Progenitor cell of endocrine pancreas (in vitro differentiated cells): ENCODE results near the gene LRRC3B. TPM values are rescaled to one million over a fixed set of nuclear protein-coding genes. Genes with fewer than 3 reads are reported as not detected.
A peak's percentile ranks its signal among the peaks of the same experiment; 100 is the strongest.

Experiments used
- DNase-seq: peaks from one replicate; pipeline ENCODE4 v3.0.0; 2021; ENCODE audit warnings: low spot score; ENCODE audit not compliant: unreplicated experiment
- H3K27ac Mint-ChIP-seq: 2 replicates; pipeline ENCODE4 v1.8.0; 2021; ENCODE audit warnings: mild to moderate bottlenecking, moderate library complexity, mixed read lengths
- H3K27me3 Mint-ChIP-seq: 2 replicates; pipeline ENCODE4 v1.8.0; 2021; ENCODE audit warnings: mixed read lengths
- H3K36me3 Mint-ChIP-seq: 2 replicates; pipeline ENCODE4 v1.8.0; 2022; ENCODE audit warnings: mixed read lengths; ENCODE audit not compliant: insufficient read depth
- H3K4me1 Mint-ChIP-seq: 2 replicates; pipeline ENCODE4 v1.8.0; 2021; ENCODE audit warnings: low read depth, mixed read lengths
- H3K4me3 Mint-ChIP-seq: 2 replicates; pipeline ENCODE4 v1.8.0; 2021; ENCODE audit warnings: low read depth, mild to moderate bottlenecking, moderate library complexity, mixed read lengths
- H3K9me3 Mint-ChIP-seq: 2 replicates; pipeline ENCODE4 v1.8.0; 2021; ENCODE audit warnings: low read depth, mixed read lengths
- long read RNA-seq: library from polyadenylated mRNA; unstranded; transcript quantifications from one replicate; pipeline ENCODE4 v2.0.0, GENCODE V29; 2020
- total RNA-seq: library from RNA; stranded (reverse); gene quantifications from 2 replicates; pipeline ENCODE4 v1.2.1, GENCODE V29; 2021
- TF ChIP-seq, protein P1 (sequence below): fragments of 200-600 bp; sonication (generic); IDR thresholded peaks from one replicate; pipeline ENCODE4 v1.5.0; 2021; ENCODE audit warnings: antibody characterized with exemption, mild to moderate bottlenecking; ENCODE audit not compliant: unreplicated experiment

Gene LRRC3B
- 0.29 and 0.60 TPM in 2 replicates for total RNA-seq
- long read RNA-seq = 0 reads

- no peaks in the 10 kb centered on the region for H3K36me3 Mint-ChIP-seq
- peaks cover 21% of the 10 kb centered on the region for H3K4me1 Mint-ChIP-seq
- no peak within 1 kb of the TSS for H3K27ac Mint-ChIP-seq
- DNase-seq = peak; percentile 30
- H3K9me3 Mint-ChIP-seq = no peaks in the 10 kb centered on the region
- peaks cover 82% of the 10 kb centered on the region for H3K27me3 Mint-ChIP-seq
- H3K4me3 Mint-ChIP-seq = peak within 1 kb of the TSS; percentile 83
- TF ChIP-seq, protein P1, sequence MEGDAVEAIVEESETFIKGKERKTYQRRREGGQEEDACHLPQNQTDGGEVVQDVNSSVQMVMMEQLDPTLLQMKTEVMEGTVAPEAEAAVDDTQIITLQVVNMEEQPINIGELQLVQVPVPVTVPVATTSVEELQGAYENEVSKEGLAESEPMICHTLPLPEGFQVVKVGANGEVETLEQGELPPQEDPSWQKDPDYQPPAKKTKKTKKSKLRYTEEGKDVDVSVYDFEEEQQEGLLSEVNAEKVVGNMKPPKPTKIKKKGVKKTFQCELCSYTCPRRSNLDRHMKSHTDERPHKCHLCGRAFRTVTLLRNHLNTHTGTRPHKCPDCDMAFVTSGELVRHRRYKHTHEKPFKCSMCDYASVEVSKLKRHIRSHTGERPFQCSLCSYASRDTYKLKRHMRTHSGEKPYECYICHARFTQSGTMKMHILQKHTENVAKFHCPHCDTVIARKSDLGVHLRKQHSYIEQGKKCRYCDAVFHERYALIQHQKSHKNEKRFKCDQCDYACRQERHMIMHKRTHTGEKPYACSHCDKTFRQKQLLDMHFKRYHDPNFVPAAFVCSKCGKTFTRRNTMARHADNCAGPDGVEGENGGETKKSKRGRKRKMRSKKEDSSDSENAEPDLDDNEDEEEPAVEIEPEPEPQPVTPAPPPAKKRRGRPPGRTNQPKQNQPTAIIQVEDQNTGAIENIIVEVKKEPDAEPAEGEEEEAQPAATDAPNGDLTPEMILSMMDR = peak; percentile 6
Observed at GRCh38 chr3:26622621-26623418, at the start of gene LRRC3B. Gene LRRC3B, plus strand, starts transcription at chr3:26622772. Its CDS starts 86,901 bp downstream, at chr3:26709673.

GRCh38 chr3:26574766-26575165, 47.8 kb upstream of the LRRC3B start:
- Mint-ChIP-seq H3K27ac (peak overlapping the region; percentile 47), H3K36me3 (no peaks in the 10 kb centered on the region), H3K27me3 (no peaks in the 10 kb centered on the region), H3K4me1 (peaks cover 2% of the 10 kb centered on the region), H3K9me3 (peaks cover 3% of the 10 kb centered on the region), H3K4me3 (no peak overlapping the region)
- DNase-seq = no peak
- TF ChIP-seq, protein P1 = no peak

DNA sequence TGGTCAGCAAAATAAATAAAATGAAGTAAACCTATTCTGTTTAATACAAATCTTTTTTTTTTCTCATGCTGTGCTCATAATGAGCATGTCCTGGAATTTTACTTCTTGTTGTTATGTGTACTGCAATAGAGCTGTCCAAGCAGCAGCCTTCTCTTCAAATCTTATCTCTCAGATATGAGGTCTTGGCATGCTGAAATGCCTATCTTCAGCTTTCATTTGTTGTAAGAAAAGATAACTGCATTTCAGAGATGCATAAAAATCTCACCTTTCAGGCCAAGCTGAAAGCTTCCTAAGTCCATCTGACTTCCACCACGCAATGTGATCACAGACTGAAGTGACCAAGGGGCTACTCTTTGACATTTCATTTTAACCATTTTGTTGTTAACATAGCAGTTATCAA, 43.5 kb upstream of the LRRC3B start:
- Mint-ChIP-seq H3K36me3 (no peaks in the 10 kb centered on the region), H3K27ac (no peak overlapping the region), H3K4me1 (peaks cover 2% of the 10 kb centered on the region), H3K4me3 (no peak overlapping the region), H3K27me3 (no peaks in the 10 kb centered on the region), H3K9me3 (peaks cover 3% of the 10 kb centered on the region)
- DNase-seq = no peak
- TF ChIP-seq, protein P1 = no peak

- TF ChIP-seq, protein P1 = no peak
- H3K4me3 Mint-ChIP-seq = no peak overlapping the region
- H3K4me1 Mint-ChIP-seq = no peaks in the 10 kb centered on the region
- H3K36me3 Mint-ChIP-seq = no peaks in the 10 kb centered on the region
- no peak overlapping the region for H3K27ac Mint-ChIP-seq
- DNase-seq = no peak
- H3K27me3 Mint-ChIP-seq = peaks cover 4% of the 10 kb centered on the region
- no peaks in the 10 kb centered on the region for H3K9me3 Mint-ChIP-seq
Observed at GRCh38 chr3:26587571-26587970, 35.0 kb upstream of the LRRC3B start.

- Mint-ChIP-seq H3K27me3 (peaks cover 4% of the 10 kb centered on the region), H3K9me3 (no peaks in the 10 kb centered on the region), H3K36me3 (no peaks in the 10 kb centered on the region), H3K4me1 (no peaks in the 10 kb centered on the region), H3K4me3 (no peak overlapping the region), H3K27ac (no peak overlapping the region)
- TF ChIP-seq, protein P1 = no peak
- DNase-seq = no peak
Observed at GRCh38 chr3:26588931-26589330, 33.6 kb upstream of the LRRC3B start.
